Right ventricle myocardium inferior (tissue), 1 donor: ENCODE measurements around the gene DRAXIN. TPM values are rescaled to one million over a fixed set of nuclear protein-coding genes. Genes with fewer than 3 reads are reported as not detected.
A peak's percentile ranks its signal among the peaks of the same experiment; 100 is the strongest.

Source experiments
- ATAC-seq: fragments of 200-7000 bp; cut with Tn5 transposase; one replicate; pipeline ENCODE4 v1.9.1; 2020; ENCODE audit warnings: mild to moderate bottlenecking, moderate library complexity
- DNase-seq: peaks from one replicate; pipeline ENCODE4 v3.0.0; 2021; ENCODE audit errors: missing footprints
- intact Hi-C: fragments of 100-400 bp; cut with DNase I; formaldehyde crosslinking; loops from one replicate; pipeline ENCODE4 v1.11.0; 2022
- total RNA-seq: library from RNA; stranded (reverse); fragmentation: NEBNext Ultra II Directional; extraction: Animal tissue kit (Norgen Biotek cat#: 25700); gene quantifications from one replicate; pipeline ENCODE4 v1.2.1, GENCODE V29; 2021
- donor health status: DM: no; HTN: yes; CAD: no; lungs with severe emphysema.

Gene DRAXIN
- total RNA-seq, 1 donor from 2014 or later = 0.03 TPM

GRCh38 chr1:11654137-11654938, 37.2 kb upstream of the DRAXIN start, which contains the start of the genes FBXO2 and FBXO44:
Gene FBXO2, minus strand, starts transcription at chr1:11654429. Its CDS starts 89 bp downstream, at chr1:11654340.
Gene FBXO44, plus strand, starts transcription at chr1:11654877. Its CDS starts 959 bp downstream, at chr1:11655836.
- ATAC-seq = peak; percentile 78
- peak; percentile 76 for DNase-seq
- intact Hi-C loops = no loop called here

- DNase-seq = no peak
Observed at GRCh38 chr1:11654939-11655808, 36.3 kb upstream of the DRAXIN start.

GRCh38 chr1:11657654-11658053, 33.9 kb upstream of the DRAXIN start:
- no peak for ATAC-seq
- no peak for DNase-seq
- intact Hi-C loops = no loop called here

More at GRCh38 chr1:11654939-11655808, 36.3 kb upstream of the DRAXIN start:
- intact Hi-C loops = no loop called here
- no peak for ATAC-seq

GRCh38 chr1:11658542-11658941, 33.0 kb upstream of the DRAXIN start:
- DNase-seq (no peak), ATAC-seq (no peak)
- intact Hi-C loops = no loop called here

- intact Hi-C loops = no loop called here
- no peak for ATAC-seq
- DNase-seq = no peak
Observed at GRCh38 chr1:11659748-11660147, 31.8 kb upstream of the DRAXIN start.

- intact Hi-C loops = no loop called here
- DNase-seq (no peak), ATAC-seq (no peak)
Observed at GRCh38 chr1:11661103-11661502, 30.4 kb upstream of the DRAXIN start.

- ATAC-seq (peak; percentile 44), DNase-seq (peak; percentile 77)
- intact Hi-C loops = loop anchor here (1.0 kb wide), 1 partner anchor 17 kb away; the partner anchor contains the start of gene MAD2L2
Observed at GRCh38 chr1:11664336-11665065, 27.0 kb upstream of the DRAXIN start.

- ATAC-seq (no peak), DNase-seq (no peak)
- intact Hi-C loops = no loop called here
Observed at GRCh38 chr1:11668516-11668915, 23.0 kb upstream of the DRAXIN start.

- ATAC-seq (no peak), DNase-seq (no peak)
- intact Hi-C loops = no loop called here
Observed at GRCh38 chr1:11670747-11671146, 20.8 kb upstream of the DRAXIN start.

GRCh38 chr1:11671205-11671543, 20.3 kb upstream of the DRAXIN start:
- no peak for ATAC-seq
- DNase-seq = no peak
- intact Hi-C loops = no loop called here

- no peak for ATAC-seq
- intact Hi-C loops = no loop called here
Observed at GRCh38 chr1:11671544-11672286, 19.8 kb upstream of the DRAXIN start.

GRCh38 chr1:11673089-11673769, 18.3 kb upstream of the DRAXIN start:
- DNase-seq = no peak
- no peak for ATAC-seq
- intact Hi-C loops = no loop called here

More at GRCh38 chr1:11671544-11672286, 19.8 kb upstream of the DRAXIN start:
- no peak for DNase-seq

- ATAC-seq = no peak
- intact Hi-C loops = no loop called here
- DNase-seq = no peak
Observed at GRCh38 chr1:11674488-11674887, 17.0 kb upstream of the DRAXIN start.

GRCh38 chr1:11675325-11675724, 16.2 kb upstream of the DRAXIN start:
- intact Hi-C loops = no loop called here
- DNase-seq (no peak), ATAC-seq (no peak)

GRCh38 chr1:11676386-11677103, 15.0 kb upstream of the DRAXIN start:
- intact Hi-C loops = no loop called here
- ATAC-seq = no peak
- no peak for DNase-seq

- intact Hi-C loops = no loop called here
- DNase-seq (no peak), ATAC-seq (no peak)
Observed at GRCh38 chr1:11678442-11678841, 13.1 kb upstream of the DRAXIN start.
